ENCODE results near the gene MACO1. TPM values are rescaled to one million over a fixed set of nuclear protein-coding genes. Genes with fewer than 3 reads are reported as not detected.

Gene MACO1
- total RNA-seq, 4 donors from 2014 or later: 16.2 to 23.2 (median 19.5) TPM

DNA sequence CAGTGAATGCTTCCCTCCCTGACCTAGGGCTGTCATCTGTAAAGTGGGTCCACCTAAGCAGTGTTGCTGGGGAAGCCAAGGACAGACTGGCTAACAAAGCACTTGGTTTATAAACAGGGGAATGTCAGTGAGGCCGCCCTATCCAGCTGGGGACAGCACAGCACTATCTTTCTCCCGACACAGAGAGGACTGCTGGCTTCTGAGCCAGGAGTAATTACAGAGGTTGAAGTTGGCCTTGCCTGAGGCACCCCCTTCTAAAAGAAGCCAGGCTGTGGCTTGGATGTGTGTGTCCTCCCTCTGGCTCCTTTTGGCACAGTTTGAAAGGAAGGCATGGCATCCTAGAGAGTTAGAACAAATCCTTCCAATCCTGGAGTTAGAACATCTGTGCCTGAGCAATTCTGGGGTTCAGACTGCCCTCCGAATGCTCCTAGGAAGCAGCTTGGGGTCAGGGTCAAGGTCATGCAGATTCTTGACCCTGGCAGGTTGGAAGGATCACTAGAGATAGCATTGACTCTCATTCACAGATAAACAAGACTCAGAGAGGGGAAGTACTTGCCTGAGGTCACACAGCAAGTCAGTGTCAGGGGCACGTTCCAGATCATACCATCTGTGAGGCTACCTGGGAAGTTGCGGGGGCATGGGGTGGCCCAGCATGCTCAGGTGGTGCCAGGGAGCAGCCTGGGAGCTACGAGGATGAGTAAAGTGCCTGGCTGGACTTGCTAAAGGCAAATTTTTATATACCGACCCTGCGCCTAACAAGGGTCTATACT lies 111.4 kb downstream of the MACO1 start:
- Histone ChIP-seq H3K27ac (replicated peaks in 1 of 4) (no peak overlapping the region), H3K4me3 (no peak overlapping the region), H3K4me1 (peaks cover 22 to 35% (median 28%) of the 10 kb centered on the region in 4 donors), H3K9me3 (no peaks in the 10 kb centered on the region), H3K27me3 (no peaks in the 10 kb centered on the region), H3K36me3 (no peaks in the 10 kb centered on the region)
- intact Hi-C loops (cut with DNase I): no loop called here
- TF ChIP-seq POLR2AphosphoS5 (IDR thresholded peaks at IDR 0.05): no peak
- TF ChIP-seq EP300 (IDR thresholded peaks at IDR 0.05): no peak
- TF ChIP-seq POLR2A (IDR thresholded peaks at IDR 0.05; ENCODE audit: low read depth): no peak
- TF ChIP-seq CTCF (IDR thresholded peaks at IDR 0.05): no peak
- DNase-seq (ENCODE audit: extremely low spot score): no peak
- 78% methylated on average over 8 of the region's 8 CpGs for WGBS

GRCh38 chr1:25543005-25543424 lies 112.3 kb downstream of the MACO1 start:
- 20% methylated on average over 7 of the region's 7 CpGs for WGBS
- peaks cover 26 to 42% (median 32%) of the 10 kb centered on the region in 4 donors for H3K4me1 ChIP-seq
- peak overlapping the region; percentile 78 to 96 (median 82) for H3K4me3 ChIP-seq
- DNase-seq (ENCODE audit: extremely low spot score): no peak
- no peaks in the 10 kb centered on the region for H3K27me3 ChIP-seq
- no peak for TF ChIP-seq POLR2A (IDR thresholded peaks at IDR 0.05; ENCODE audit: low read depth)
- TF ChIP-seq EP300 (IDR thresholded peaks at IDR 0.05): no peak
- no peak for TF ChIP-seq CTCF (IDR thresholded peaks at IDR 0.05)
- no peak for TF ChIP-seq POLR2AphosphoS5 (IDR thresholded peaks at IDR 0.05)
- intact Hi-C loops (cut with DNase I): no loop called here
- H3K36me3 ChIP-seq: no peaks in the 10 kb centered on the region
- H3K27ac ChIP-seq (replicated peaks in 1 of 4): peak overlapping the region; percentile 86 to 94 (median 90)
- no peaks in the 10 kb centered on the region for H3K9me3 ChIP-seq

GRCh38 chr1:25543425-25544242 lies 112.9 kb downstream of the MACO1 start, which contains the start of gene LDLRAP1:
LDLRAP1 (plus strand) TSS chr1:25543606; CDS start chr1:25543699, 93 bp downstream.
- no peak for DNase-seq (ENCODE audit: extremely low spot score)
- peak within 1 kb of the TSS; percentile 86 to 94 (median 90) for H3K27ac ChIP-seq (replicated peaks in 1 of 4)
- peak within 1 kb of the TSS; percentile 78 to 96 (median 82) for H3K4me3 ChIP-seq
- H3K4me1 ChIP-seq: peaks cover 30 to 49% (median 37%) of the 10 kb centered on the region in 4 donors
- H3K36me3 ChIP-seq: no peaks in the 10 kb centered on the region
- TF ChIP-seq CTCF (IDR thresholded peaks at IDR 0.05): peak in 1 of 3 experiments; percentile 6
- TF ChIP-seq POLR2AphosphoS5 (IDR thresholded peaks at IDR 0.05): peak; percentile 82 to 89
- TF ChIP-seq EP300 (IDR thresholded peaks at IDR 0.05): no peak
- peak; percentile 80 for TF ChIP-seq POLR2A (IDR thresholded peaks at IDR 0.05; ENCODE audit: low read depth)
- H3K9me3 ChIP-seq: no peaks in the 10 kb centered on the region
- no peaks in the 10 kb centered on the region for H3K27me3 ChIP-seq
- WGBS: 0% methylated on average over 4 of the region's 99 CpGs
- intact Hi-C loops (cut with DNase I): no loop called here

GRCh38 chr1:25544243-25544764 lies 113.6 kb downstream of the MACO1 start:
- no peaks in the 10 kb centered on the region for H3K27me3 ChIP-seq
- peak overlapping the region; percentile 86 to 94 (median 90) for H3K27ac ChIP-seq (replicated peaks in 1 of 4)
- H3K9me3 ChIP-seq: no peaks in the 10 kb centered on the region
- H3K4me3 ChIP-seq: peak overlapping the region; percentile 78 to 96 (median 82)
- DNase-seq (ENCODE audit: extremely low spot score): no peak
- H3K36me3 ChIP-seq: no peaks in the 10 kb centered on the region
- 18% methylated on average over 13 of the region's 25 CpGs for WGBS
- no peak for TF ChIP-seq CTCF (IDR thresholded peaks at IDR 0.05)
- TF ChIP-seq EP300 (IDR thresholded peaks at IDR 0.05): no peak
- TF ChIP-seq POLR2A (IDR thresholded peaks at IDR 0.05; ENCODE audit: low read depth): no peak
- TF ChIP-seq POLR2AphosphoS5 (IDR thresholded peaks at IDR 0.05): no peak
- intact Hi-C loops (cut with DNase I): no loop called here
- H3K4me1 ChIP-seq: peaks cover 37 to 55% (median 44%) of the 10 kb centered on the region in 4 donors

Measured in esophagus muscularis mucosa (tissue), 4 donors.